Activated CD8-positive, alpha-beta memory T cell treated with anti-CD3 and anti-CD28 coated beads for 24 hours (primary cell): ENCODE measurements around the gene KCNJ18.
"Not testable (repeated sequence)": the region's sequence is repeated elsewhere in the genome, so short reads cannot be mapped to it uniquely, and the experiment has no call there.

Experiments used
- DNase-seq: peaks from one replicate; pipeline ENCODE4 v3.0.0-alpha.2; 2020

Gene KCNJ18

GRCh38 chr17:21691883-21692703, at the start of gene KCNJ18:
TSS of gene KCNJ18 (plus strand) at chr17:21692523. CDS start at chr17:21702787, 10,264 bp downstream.
- not testable (repeated sequence) for DNase-seq

- DNase-seq: not testable (repeated sequence)
Observed at GRCh38 chr17:21648125-21648524, 44.2 kb upstream of the KCNJ18 start.

DNA sequence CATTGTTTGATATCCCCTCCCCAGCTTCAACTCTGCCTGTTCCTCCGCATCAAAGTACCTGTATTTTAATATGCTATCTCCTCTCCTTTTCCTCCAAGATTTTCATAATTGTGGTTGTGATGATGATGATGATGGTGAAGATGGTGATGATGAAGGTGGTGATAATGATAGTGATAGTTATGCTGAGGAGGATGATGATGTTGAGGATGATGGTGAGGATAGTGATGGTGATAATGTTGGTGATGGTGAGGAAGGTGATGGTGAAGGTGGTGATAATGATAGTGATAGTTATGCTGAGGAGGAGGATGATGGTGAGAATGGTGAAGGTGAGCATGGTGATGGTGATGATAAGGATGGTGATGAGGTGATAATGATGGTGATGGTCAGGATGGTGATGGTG, 42.3 kb upstream of the KCNJ18 start:
- not testable (repeated sequence) for DNase-seq

GRCh38 chr17:21652049-21652448, 40.3 kb upstream of the KCNJ18 start:
- DNase-seq: not testable (repeated sequence)

- DNase-seq: not testable (repeated sequence)
Observed at GRCh38 chr17:21653211-21653610, 39.1 kb upstream of the KCNJ18 start.

DNA sequence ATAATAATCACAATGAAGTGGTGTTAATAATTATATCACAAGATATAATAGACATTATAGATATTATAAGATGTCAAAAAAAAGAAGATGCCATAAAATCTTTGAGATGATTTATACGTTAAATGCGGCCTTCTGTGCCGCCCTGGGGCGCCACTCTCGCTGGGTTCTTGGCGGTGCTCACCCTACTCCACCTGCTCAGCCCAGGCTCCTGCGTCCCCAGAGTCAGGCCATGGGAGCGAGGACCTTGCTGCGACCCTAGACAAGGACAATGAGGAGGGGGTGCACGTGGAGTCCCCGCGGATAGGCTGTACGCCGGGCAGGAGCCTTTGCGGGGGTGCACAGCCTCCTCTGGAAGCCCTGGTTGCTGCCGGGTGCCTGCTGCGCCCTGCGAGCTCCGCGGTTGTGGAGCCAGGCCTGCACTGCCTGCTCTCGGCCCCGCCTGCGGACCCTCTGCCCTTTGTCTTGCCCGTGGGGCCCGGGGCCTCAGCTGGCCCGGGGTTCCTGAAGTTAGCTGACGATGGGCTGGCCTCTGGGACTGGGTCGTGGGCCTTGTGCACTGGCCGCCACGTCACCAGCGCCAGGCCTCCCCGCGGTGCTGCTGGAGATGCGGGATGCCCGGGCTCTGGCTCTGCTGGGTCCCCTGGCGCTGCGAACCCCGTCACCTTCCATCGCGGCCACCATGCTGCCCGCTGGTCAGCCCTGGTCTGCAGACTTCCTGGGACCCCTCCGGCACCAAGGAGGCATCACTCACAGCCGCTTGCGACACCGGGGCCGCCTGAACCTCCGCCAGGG, 35.6 kb upstream of the KCNJ18 start:
- DNase-seq: not testable (repeated sequence)

GRCh38 chr17:21659635-21660034, 32.7 kb upstream of the KCNJ18 start:
- not testable (repeated sequence) for DNase-seq

GRCh38 chr17:21661455-21661854, 30.9 kb upstream of the KCNJ18 start:
- not testable (repeated sequence) for DNase-seq

- DNase-seq: not testable (repeated sequence)
Observed at GRCh38 chr17:21663166-21663565, 29.2 kb upstream of the KCNJ18 start.

DNA sequence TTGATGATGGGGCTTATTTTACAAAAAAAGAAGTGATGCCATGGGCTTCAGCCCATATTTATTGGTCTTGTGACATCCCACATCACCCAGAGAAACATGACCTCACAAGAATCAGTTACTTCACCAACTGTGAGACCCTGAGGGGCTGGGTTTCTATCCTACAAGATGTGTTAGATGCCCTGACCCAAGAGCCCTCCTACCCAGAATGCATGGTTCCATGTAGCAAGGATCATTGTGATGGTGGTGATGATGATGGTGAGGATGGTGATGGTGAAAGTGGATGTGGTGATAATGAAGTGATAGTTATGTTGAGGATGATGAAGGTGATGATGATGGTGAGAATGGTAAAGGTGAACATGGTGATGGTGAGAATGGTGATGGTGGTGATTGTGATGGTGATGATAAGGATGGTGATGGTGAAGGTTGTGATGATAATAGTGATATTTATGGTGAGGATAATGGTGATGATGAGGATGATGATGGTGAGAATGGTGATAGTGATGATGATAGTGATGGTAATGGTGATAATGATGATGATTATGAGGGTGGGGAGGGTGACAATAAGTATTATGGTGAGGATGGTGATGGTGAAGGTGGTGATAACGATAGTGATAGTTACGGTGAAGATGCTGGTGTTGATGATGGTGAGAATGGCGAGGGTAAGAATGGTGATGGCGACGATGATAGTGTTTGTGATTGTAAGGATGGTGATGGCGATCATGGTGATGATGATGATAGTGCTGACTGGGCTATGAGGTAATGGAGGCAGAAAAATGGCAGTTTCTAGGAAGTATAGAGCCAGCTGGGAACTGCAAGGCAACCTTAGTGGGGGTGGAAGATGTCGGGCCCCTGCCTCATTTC, 28.5 kb upstream of the KCNJ18 start:
- DNase-seq: peak; percentile 51

DNA sequence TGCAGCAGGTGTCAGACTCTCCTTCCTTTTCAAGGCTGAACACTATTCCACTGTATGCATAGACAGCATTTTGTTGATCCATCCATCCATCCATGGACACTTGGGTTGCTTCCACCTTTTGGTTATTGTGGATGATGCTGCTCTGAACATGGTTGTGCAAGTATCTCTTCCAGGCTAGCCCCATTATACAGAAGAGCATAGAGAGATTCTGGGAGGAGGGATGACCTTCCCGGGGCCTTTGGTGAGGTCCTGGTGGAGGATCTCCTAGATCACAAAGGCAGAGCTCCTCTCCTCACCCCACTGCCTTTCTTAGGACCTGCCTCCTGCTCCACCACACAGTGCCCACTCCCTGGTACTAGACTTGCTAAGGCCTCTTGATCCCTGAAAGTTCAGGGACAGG, 27.2 kb upstream of the KCNJ18 start:
- DNase-seq: peak; percentile 48

- DNase-seq: peak; percentile 52
Observed at GRCh38 chr17:21665935-21666493, 26.3 kb upstream of the KCNJ18 start.

GRCh38 chr17:21666711-21667412, 25.5 kb upstream of the KCNJ18 start:
- DNase-seq: peak; percentile 49

DNA sequence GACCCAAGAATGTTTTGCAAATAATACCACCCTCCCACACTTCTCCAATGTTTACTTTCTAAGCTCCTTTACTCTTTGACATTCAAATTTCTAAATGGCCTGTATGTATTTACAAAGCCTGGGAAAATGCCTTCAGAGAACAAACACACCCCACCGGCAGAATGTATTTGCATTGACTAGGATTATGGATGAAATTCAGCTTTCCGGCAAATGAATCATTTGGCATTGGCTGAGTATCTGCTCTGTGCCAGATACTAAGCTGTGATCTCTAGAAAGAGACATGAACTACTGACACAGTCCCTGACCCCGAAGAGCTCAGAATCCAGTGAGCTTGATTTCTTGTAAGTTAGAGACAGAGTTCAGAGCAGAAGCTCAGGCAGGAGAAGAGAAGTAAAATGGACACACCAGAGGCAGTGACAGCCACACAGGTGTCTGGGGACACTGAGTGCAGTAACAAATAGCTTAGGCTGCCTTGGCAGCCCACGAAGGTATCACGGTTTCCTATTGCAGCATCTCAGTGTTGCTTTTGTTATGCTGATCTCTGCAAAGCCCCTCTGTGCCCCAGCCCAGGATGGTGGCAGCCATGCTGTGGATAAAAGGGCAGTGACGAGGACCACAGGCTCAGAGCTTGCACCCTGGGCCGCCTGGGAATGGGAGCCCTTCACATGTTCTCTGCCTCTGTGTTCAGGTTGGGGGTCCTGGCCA, 24.8 kb upstream of the KCNJ18 start:
- DNase-seq: peak; percentile 43

GRCh38 chr17:21668118-21668488, 24.2 kb upstream of the KCNJ18 start:
- peak; percentile 43 for DNase-seq

- not testable (repeated sequence) for DNase-seq
Observed at GRCh38 chr17:21668746-21669508, 23.4 kb upstream of the KCNJ18 start.

DNA sequence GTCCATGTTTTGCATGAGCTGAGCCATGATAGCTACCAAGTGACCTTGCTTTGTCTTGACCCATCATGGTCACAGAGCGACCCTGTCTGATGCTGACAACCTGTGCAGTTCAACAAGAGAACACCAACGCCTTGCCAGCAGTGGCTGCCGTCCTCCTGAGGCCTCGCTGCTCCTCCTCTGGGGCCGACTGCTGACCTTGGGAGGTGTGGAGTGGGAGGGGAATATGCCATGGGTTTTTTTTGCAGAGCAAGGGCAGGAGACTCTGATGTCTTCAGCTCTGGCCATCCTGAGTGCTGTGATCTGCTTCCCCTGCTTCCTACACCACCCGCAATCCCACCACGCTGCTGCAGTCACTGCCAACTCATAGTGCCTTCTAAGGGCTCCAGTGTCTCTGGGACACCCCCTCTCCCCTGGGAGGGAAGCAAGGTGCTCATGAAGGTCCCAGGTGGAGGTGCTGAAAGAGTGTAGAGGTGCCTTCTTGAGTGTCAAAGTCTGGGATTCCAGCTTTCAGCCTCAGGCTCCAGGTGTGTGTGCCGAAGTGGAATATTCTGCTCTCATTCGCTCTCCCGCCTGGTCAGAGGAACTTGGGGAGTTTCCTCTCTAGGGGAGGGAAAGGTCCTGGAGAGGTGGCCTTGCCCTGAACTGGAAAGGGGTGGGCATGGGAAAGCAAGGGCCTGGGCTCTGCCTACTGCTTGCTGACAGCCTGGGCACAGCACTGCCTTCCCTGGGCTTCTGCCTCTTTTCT, 22.5 kb upstream of the KCNJ18 start:
- DNase-seq: not testable (repeated sequence)

GRCh38 chr17:21670361-21671155, 21.8 kb upstream of the KCNJ18 start:
- DNase-seq: not testable (repeated sequence)

DNA sequence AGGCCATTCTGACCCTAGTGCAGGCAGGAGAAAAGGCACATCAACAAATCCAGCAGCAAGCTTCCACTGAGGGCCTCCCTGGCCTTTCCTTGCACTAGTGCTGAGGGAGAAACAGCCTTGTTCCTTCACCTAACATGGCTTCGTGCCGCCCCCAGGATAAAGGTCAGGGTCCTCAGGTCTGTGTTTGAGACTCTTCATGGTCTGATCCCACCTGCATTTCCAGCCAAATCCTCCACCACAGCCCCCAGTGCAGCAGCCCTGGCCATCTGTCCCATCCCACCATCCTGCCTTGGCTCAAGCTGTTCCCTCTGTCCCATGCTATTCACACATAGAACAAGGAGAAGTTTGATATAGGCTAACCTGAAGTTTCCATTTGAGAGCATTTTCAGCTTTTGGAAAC, 20.9 kb upstream of the KCNJ18 start:
- not testable (repeated sequence) for DNase-seq
